Stimulated activated CD8-positive, alpha-beta memory T cell treated with anti-CD3 and anti-CD28 coated beads, Interleukin-7, amount 100 ng/mL, for 1 hour (primary cell): ENCODE results near the gene ABCA13.

Source experiments
- DNase-seq, 2 donors: peaks; one replicate each; pipeline ENCODE4 v3.0.0-alpha.2; 2020; ENCODE audit warnings: low read depth in 2 of 2

ABCA13 gene

GRCh38 chr7:48245751-48246472, 74.7 kb downstream of the ABCA13 start:
- no peak for DNase-seq

GRCh38 chr7:48249166-48249565, 77.9 kb downstream of the ABCA13 start:
- DNase-seq, result no peak

GRCh38 chr7:48250441-48250951, 79.2 kb downstream of the ABCA13 start:
- no peak for DNase-seq

- no peak for DNase-seq
Observed at GRCh38 chr7:48251766-48252165, 80.5 kb downstream of the ABCA13 start.

- no peak for DNase-seq
Observed at GRCh38 chr7:48252995-48253394, 81.7 kb downstream of the ABCA13 start.

GRCh38 chr7:48255046-48255445, 83.8 kb downstream of the ABCA13 start:
- no peak for DNase-seq

GRCh38 chr7:48259463-48260280, 88.4 kb downstream of the ABCA13 start:
- DNase-seq, result no peak

- DNase-seq, result no peak
Observed at GRCh38 chr7:48261696-48262095, 90.4 kb downstream of the ABCA13 start.

- no peak for DNase-seq
Observed at GRCh38 chr7:48262606-48263310, 91.5 kb downstream of the ABCA13 start.

GRCh38 chr7:48263311-48263650, 92.0 kb downstream of the ABCA13 start:
- DNase-seq, result no peak

- no peak for DNase-seq
Observed at GRCh38 chr7:48269066-48269465, 97.8 kb downstream of the ABCA13 start.

- no peak for DNase-seq
Observed at GRCh38 chr7:48274662-48275061, 103.4 kb downstream of the ABCA13 start.

- no peak for DNase-seq
Observed at GRCh38 chr7:48279420-48279819, 108.2 kb downstream of the ABCA13 start.

- no peak for DNase-seq
Observed at GRCh38 chr7:48280100-48280499, 108.8 kb downstream of the ABCA13 start.

GRCh38 chr7:48285373-48285772, 114.1 kb downstream of the ABCA13 start:
- no peak for DNase-seq

GRCh38 chr7:48286836-48287235, 115.6 kb downstream of the ABCA13 start:
- DNase-seq, result no peak

GRCh38 chr7:48289656-48290055, 118.4 kb downstream of the ABCA13 start:
- DNase-seq, result no peak

GRCh38 chr7:48292949-48293348, 121.7 kb downstream of the ABCA13 start:
- DNase-seq, result no peak

GRCh38 chr7:48295296-48295971, 124.2 kb downstream of the ABCA13 start:
- no peak for DNase-seq

- no peak for DNase-seq
Observed at GRCh38 chr7:48296966-48297365, 125.7 kb downstream of the ABCA13 start.

GRCh38 chr7:48298779-48299178, 127.5 kb downstream of the ABCA13 start:
- DNase-seq, result no peak
